ENCODE data around the gene NELL2.
"Not testable (repeated sequence)": the region's sequence is repeated elsewhere in the genome, so short reads cannot be mapped to it uniquely, and the experiment has no call there.

NELL2 gene

GRCh38 chr12:44875954-44876543 lies at the start of gene NELL2:
NELL2 (minus strand) TSS chr12:44876315; CDS start chr12:44875869, 446 bp downstream.
- DNase-seq = peak; percentile 61

DNA sequence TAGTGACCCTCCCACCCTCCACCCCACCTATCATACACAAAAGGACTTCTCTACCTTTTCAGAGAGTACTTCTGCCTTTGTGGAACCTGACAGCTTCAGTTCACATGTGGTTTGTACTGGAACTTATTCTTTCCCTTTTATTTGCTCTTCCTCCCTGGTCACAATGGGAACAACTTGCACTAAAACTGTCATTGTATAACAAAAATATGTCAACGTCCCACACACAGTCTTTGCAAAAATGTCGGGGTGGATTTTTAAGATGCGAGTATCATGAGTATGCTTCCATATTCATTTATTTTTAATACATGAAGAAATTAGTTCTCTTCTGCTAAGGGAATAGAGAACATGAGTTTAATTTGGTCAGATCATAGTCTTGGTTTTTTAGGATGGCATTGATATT lies 45.6 kb upstream of the NELL2 start:
- no peak for DNase-seq

- no peak for DNase-seq
Measured at GRCh38 chr12:44917141-44917540, 41.0 kb upstream of the NELL2 start.

DNA sequence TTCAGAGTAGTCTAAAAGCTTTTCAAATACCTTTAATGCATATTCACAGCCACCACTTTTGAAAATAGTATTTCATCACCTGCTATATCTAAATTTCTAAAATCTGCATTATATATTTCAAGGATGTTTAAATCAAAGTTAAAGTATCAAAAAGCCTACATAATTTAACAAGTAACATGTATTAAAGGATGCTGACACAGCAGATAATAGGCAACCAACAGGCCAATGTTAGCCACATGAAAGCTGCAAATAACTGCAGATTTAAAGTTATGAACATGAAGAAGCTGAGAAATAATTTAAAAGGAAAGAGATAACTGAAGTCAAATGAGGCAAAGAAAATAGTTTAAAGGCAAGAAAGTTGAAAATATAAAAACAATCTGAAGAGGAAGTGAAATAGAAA lies 39.8 kb upstream of the NELL2 start:
- no peak for DNase-seq

- DNase-seq = no peak
Measured at GRCh38 chr12:44904321-44904720, 28.2 kb upstream of the NELL2 start.

- not testable (repeated sequence) for DNase-seq
Measured at GRCh38 chr12:44898108-44898507, 22.0 kb upstream of the NELL2 start.

- no peak for DNase-seq
Measured at GRCh38 chr12:44889926-44890325, 13.8 kb upstream of the NELL2 start.

DNA sequence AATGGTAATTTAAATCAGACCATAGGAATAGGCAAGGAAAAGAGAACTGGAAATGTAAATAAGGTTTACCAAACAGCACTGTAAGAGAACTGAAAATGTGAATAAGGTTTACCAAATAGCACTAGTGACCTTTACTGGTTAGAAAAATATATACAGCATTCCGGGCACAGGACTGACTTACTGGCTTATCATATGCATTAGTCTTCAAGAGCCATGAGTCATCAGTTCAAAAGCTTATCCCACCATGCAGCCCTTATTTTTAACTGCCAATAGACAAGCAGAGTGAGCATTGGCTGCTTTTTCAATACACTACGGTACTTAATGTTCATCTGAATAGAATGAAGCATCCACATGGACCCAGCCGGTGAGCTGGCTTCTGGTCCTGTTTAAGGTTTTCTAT lies 13.0 kb upstream of the NELL2 start:
- no peak for DNase-seq

- no peak for DNase-seq
Measured at GRCh38 chr12:44885902-44886301, 9.8 kb upstream of the NELL2 start.

- DNase-seq = no peak
Measured at GRCh38 chr12:44881197-44881596, 5.1 kb upstream of the NELL2 start.

- peak; percentile 33 for DNase-seq
Measured at GRCh38 chr12:44876544-44877410, 662 bp upstream of the NELL2 start.

DNA sequence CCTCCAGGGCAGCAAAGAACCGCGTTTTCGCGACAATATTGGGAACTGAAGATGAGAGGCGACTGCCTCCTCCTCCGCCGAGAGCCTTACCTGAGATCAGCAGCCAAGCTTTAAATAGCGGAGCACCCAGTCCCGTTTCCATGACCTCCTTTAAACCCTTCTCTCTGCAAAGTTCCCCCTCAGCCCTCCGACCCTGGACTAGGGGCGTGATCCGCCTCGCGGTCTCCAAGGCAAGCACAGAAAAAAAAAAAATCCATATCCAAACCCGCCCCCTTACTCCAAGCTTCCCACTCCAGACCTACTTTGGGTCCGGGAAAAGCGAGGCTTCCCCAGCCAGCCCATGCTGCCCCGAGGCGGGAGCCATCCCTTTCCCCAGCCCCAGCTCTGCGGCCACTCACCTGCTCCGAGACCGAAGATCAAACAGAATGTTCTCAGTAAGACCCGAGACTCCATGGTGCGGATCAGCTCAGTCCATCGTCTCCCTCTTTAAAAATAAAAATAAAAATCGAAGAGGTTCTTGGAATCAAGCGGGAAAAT lies 630 bp downstream of the NELL2 start:
- DNase-seq = peak; percentile 14

- peak; percentile 34 for DNase-seq
Measured at GRCh38 chr12:44874981-44875416, 1.1 kb downstream of the NELL2 start.

DNA sequence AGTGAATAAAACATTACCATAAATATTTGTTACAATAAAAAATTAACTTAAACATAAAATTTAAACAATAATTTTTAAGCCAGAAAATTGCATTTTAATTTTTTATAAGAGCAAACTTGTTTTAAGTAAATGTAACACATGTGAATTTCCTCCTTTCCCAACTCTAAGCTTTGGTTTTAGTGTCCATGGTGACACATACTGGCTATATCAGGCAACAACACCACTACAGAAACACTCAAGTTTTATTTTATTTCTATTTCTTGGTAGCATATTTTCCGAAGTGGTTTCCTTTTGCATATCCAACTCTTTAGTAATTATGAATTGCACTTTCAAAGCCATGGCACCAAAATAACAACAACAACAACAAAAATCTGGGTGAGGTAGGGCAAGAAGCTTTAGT lies 2.2 kb downstream of the NELL2 start:
- DNase-seq = peak; percentile 61

DNA sequence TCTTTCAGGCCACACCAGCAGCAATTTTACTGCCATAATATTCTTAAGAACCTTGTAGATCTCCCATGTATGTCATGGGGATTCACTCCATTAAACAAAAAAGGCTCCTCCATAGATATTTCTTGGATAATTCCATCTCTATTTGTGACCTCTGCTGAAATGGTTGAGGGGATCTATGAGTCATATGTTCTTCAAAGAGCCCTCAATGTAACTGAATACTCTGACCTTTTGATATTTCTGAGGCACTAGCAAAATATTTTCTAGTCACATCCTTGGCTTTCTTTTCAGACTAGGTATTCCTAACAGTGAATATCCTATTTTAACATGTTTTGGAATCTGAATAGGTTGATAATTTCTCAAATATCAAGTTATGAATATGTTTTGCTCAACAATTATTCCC lies 6.6 kb downstream of the NELL2 start:
- DNase-seq = no peak

GRCh38 chr12:44863867-44864266 lies 12.2 kb downstream of the NELL2 start:
- DNase-seq = peak; percentile 44

DNA sequence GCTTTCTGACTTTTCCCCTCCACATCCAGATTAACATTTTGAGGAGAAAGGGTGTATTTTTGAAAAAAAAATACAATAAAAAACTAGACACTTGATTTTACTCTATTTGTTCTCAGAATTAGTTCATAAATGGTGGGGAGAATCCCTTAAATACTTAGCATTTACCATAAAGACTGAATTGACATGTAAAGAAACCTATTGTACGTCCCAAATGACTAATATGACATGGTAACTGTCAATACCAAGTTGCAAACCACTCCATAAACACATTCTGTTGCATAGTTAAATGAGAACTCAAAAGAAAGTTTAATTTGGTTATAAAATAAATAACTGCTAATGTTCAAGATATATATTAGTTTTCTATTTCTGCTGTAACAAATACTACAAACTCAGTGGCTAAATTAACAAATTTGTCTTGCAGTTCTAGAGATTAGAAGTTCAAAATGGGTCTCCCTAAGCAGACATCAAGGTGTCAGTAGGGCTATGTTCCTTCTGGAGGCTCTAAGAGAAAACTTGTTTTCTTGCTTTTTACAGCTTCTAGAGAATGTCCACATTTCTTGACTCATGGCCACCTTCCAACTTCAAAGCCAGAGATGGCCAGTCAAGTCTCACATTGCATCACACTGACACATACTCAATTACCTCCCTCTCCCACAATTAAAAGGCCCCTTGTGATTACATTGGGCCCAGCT lies 16.0 kb downstream of the NELL2 start:
- DNase-seq = no peak

GRCh38 chr12:44858226-44858855 lies 17.8 kb downstream of the NELL2 start:
- DNase-seq = no peak

DNA sequence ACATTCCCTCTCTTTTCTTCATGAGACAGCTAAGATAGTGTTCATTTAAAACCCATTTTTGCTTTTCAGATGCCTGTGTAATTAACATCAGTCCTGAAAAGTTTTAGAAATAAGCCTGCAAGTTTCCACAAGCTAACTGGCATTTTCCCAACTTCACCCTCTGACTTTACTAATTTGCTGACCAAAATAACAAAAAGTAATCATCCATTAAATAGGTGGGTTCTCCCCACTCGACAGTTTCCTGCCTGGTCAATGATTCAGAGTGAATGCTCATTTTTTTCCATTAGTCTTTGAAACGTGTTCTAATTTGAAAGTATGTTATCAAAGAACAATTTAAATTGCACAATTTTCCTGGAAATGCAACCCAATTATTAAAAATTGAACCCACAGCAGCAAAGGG lies 23.6 kb downstream of the NELL2 start:
- DNase-seq = no peak

DNA sequence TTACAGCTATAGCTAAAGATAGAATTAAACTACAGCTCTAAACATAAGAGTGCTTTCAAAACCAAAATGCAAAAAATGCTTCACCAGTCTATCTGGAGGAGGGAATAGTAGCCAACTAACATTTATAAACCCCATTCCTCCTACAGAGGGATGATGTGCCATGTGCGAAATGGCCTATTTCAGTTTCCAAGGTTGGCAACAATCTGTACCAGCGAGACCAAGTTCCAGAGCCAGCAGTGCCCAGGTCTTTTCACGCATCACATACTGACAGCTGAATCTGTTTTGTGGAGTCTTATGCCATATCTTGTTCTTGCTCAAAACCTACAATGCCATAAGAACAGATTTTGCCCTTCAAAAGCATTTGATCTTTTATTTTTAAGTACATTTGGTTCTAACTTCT lies 24.5 kb downstream of the NELL2 start:
- DNase-seq = no peak

DNA sequence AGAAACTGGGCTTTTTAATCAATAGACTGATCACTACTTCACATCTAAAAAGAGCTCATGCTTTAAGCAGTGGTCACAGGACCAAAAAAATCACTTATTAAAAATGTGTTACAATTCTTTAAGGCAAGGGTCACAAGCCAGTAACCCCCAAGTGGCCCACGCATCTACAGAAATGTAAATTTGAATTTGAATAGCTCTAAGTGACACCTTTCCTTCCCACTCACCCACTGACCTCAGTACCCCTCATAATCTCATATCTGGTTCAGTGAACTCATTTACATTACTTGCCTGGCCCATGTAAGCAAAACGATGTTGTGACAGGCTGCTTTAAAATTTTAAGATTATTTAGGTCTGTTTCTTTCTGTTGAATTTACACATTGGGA lies 27.4 kb downstream of the NELL2 start:
- DNase-seq = no peak

GRCh38 chr12:44847888-44848702 lies 28.0 kb downstream of the NELL2 start:
- DNase-seq = peak; percentile 88
